GM21360 (cell line): ENCODE results near the gene PDK3.

Source experiments
- ATAC-seq: cut with Tn5 transposase; IDR thresholded peaks from one replicate; pipeline ENCODE4 v1.9.1; 2021; ENCODE audit warnings: mild to moderate bottlenecking, moderate library complexity; ENCODE audit not compliant: unreplicated experiment

PDK3 gene

DNA sequence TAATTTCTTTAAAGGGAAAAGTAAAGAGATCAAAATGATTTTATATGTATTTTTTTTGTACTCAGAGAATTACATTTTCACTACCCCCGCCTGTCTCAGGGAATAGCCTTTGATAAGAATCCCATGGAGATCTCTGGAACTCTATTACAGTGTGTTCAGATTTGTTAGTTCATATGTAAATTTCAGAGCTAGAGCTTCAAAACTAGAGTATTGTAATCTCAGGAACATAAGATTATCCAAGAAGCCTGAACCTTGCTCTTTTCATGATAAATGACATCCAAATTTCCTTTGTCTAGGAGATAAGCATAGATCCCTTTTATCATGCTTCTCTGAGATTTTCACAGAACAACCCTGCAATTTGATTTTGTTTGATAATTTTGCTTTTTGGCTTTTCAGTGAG is 82.9 kb downstream of the PDK3 start:
- ATAC-seq: no peak

DNA sequence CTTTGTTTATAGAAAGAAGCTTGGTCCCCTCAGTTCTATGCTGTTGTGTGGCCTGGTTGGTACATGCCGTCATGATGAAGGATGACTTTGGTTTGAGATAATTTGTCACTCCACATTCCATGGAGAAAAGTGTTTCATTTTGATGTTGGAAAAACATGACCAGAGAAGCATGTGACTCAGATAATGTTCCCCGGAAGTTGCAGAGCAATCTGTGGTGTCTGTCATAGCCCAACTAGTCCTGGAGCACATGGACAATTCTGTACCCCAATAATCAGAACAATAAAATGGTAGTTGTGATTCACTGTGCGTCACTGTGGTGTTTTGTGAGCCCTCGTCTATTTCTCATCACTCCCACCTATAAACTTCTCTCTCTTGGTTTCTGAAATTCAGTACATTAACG is 85.1 kb downstream of the PDK3 start:
- ATAC-seq: no peak

DNA sequence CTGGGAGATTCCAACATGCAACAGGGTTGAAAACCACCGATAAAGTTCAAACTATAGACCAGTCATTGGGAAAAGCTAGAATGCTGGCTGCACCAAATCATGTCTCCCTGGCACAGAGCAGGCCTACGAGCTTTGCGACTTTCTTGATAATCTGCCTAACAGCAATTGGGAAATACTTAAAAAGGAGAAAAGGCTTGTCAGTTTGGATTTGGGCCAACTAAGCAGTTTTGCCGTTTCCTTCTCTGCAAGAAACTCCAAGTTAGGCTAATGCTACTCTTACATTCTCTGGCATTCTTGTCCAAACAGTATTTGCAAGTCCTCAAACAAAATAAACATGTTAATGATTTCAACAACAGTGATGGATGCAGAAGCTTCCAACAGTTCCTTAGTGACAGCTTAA is 87.9 kb downstream of the PDK3 start:
- no peak for ATAC-seq

DNA sequence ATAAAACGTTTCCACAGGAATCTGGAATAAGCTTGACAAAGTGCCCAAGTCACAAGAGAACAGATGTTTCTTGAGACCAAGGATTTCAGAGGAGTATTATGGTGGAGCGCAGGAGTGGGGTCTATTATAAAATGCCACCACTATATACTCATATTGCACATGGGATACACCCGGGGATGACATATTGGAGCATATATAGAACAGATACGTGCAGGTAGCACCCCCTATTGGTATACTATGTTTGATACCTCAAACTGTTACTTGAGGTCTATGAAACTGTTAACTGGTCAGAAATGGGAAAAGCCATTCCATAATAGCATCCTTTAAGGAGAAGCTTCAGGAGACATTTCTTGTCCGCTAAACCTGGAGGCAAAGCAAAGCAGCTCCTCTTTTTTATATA is 96.0 kb downstream of the PDK3 start:
- ATAC-seq: no peak

DNA sequence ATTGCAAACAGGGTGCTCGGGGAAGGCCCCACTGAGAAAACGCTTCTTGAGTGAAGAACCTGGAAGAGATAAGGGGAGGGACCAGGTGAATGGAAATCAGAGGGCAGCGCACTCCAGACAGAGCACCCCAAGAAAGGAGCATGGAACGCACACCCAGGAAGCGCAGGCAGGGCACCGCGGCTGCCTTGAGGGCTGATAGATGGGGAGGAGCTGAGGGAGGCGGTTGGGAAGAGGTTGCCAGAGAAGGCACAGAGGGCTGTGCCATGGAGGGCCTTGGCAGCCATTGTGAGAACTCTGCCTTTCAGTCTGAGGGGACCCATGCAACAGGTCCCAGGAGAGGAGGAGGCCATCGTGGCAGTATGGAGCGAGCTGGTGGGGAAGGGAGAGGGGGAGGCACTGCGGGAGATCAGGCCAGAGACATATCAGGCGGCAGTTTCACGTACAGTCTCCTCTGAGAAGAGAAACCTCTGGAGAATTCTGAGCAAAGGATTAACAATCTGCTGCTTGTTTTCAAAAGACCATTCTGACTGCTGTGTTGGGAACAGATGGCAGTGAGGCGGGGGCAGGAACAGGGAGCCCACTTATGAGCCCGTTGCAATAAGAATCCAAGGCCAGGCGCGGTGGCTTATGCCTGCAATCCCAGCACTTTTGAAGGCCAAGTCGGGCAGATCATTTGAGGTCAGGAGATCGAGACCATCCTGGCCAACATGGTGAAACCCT is 98.4 kb downstream of the PDK3 start:
- ATAC-seq: no peak

DNA sequence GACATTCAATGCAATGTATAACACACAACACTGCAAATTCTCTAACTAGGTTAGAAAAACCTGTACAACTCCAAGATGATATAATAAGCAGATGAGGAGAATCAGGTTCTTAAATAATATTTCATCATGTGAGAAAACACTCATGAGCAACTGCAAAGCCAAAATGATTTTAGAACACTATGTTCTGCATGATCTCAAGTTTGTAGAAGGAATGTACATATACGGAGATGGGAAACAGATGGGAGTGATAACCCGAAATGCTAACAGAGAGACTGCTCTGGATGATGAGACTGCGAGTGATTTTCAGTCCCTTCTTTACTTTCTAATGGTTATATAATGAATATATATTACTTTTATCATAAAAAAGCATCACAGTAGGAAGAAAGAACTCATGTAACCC is 101.2 kb downstream of the PDK3 start:
- no peak for ATAC-seq

DNA sequence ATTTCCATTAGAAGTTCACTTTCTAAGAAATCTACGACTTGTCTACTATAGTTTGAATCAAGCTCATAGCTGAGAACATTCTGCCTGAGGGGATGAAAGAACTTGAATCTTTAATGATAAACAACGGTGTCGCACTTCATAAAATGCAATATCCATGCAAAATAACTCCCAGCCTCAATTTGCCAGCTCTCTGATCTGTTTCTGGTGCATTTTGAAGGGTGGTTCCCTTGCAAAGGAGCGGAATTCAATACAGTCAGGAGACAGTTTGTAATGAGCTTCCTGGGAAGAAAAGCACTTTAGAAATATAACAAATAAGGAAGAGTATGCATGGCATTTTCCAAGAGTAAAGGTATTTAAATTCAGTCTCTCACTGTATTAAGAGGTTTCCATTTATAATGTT is 102.1 kb downstream of the PDK3 start:
- no peak for ATAC-seq

DNA sequence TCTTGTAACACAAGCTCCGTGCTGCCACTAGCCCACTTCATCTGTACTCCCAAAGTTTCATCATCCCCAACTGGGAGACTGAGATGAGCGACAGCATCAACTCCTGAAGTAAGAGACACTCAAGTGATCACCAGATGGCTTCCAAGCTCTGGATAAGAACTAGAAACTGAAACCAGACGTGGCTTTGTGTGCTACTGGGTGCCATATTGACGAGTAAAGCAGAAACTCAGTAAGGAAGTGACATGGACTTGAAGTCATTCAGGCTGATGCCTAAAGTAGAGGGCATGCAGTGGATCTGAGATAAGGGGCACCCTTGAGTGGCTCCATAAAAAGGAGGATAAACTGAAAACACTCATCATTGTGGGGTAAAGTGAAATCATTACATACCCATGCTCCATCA is 109.7 kb downstream of the PDK3 start:
- ATAC-seq: no peak

DNA sequence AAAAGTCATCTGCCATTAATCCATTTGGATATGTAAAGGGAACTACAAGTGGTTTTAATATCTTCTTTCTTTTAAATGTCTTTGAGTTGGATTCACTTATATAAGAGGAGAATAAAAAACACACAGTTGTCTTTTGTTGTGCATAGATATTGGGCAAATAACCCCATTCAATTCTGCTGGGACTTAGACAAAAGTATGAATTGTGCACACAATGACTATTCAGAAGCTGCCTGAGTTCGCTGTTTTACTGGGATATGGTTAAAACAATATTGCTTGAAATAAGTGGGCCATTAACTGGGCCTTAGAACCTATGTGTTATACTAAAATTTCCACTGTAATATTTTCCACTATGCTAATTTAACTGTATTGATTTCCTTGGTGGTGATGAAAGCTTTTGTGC is 110.4 kb downstream of the PDK3 start:
- ATAC-seq: no peak

DNA sequence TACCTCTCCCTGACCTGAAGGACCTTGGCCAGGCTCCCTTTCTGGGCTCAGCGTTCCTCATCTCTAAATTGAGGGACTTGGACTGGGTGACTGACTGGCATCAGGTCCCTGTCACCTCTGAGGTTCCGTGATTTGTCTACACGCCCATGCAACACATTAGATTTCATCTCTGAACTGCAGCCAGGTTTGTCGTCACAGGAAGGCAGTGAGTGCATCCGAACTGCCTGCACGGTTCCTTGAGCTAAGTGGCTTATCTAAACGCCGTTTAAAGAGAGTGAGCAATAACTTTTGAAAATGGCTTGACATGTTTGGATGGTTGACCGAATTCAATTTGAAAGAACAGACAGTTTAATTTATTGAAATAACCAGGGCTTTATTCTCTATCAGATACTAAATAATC is 112.0 kb downstream of the PDK3 start:
- ATAC-seq: no peak
